Superior temporal gyrus (tissue), 1 donor: ENCODE data around the gene SPATA2L.

Source experiments
- DNase-seq: peaks from one replicate; pipeline ENCODE4 v3.0.0-alpha.2; 2016; ENCODE audit errors: extremely low spot score

The SPATA2L gene

GRCh38 chr16:89656435-89657121, 44.9 kb downstream of the SPATA2L start:
- DNase-seq = no peak

GRCh38 chr16:89655062-89655643, 46.4 kb downstream of the SPATA2L start:
- no peak for DNase-seq

- no peak for DNase-seq
Observed at GRCh38 chr16:89653656-89654295, 47.7 kb downstream of the SPATA2L start.

- no peak for DNase-seq
Observed at GRCh38 chr16:89651584-89651983, 49.9 kb downstream of the SPATA2L start.

GRCh38 chr16:89646906-89647305, 54.6 kb downstream of the SPATA2L start:
- no peak for DNase-seq
